GM21717 (cell line): Measurements from ENCODE around the gene PTPRM.

Source experiments
- ATAC-seq: cut with Tn5 transposase; IDR thresholded peaks from one replicate; pipeline ENCODE4 v1.9.1; 2021; ENCODE audit warnings: mild to moderate bottlenecking, moderate library complexity; ENCODE audit not compliant: unreplicated experiment

Gene PTPRM

DNA sequence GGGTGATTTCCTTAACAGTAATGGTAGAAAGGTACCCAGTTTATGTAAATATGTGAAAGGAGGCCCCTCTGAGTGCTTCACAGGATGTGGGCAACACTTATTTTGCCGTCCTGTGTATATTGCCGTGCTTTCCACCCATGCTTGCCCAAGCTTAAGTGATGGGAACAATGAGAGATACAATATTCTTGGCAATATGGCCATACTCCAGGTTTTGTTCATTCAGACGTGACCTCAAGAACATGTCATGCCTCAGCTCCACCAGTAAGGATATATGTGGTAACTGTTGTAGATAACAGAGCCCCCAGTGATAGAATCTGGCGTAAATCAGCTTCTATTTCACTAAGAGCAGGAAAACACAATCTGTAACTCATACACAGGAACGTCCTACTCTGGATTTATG, 318.7 kb downstream of the PTPRM start:
- ATAC-seq: no peak

DNA sequence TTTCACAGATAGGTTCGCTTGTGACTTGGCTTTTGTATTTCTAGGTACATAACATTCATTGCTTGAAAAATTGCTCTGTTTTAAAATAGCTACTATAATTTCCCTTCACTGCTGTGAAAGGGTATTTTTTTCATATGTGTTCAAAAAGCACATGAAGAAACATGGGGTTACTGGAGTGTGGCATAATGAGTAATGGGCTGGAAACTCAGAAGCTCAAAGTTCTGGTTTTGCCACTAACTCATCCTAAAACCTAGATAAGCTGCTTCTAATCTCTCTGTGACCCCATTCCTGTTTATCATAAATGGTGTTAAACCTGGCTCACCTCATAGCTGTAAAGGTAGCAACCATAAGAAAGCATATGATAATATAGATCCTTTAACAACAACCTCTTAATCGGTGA, 319.3 kb downstream of the PTPRM start:
- no peak for ATAC-seq

DNA sequence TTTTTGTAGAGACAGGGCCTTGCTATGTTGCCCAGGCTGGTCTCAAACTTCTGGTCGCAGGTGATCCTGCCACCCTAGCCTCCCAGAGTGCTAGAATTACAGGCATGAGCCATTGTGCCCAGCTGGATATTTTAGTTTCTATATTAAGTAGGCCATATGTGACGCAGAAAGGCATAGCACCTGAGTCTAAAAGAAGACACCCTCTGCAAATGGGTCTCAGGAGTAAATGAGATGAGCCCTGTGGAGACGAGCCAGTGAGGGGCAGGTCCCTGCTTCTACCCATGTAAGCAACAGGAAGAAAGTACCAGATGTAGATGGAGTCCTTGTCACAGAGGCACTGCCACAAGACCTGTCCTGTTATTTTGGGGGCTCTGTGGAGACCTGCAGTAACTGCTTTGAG, 322.4 kb downstream of the PTPRM start:
- no peak for ATAC-seq

DNA sequence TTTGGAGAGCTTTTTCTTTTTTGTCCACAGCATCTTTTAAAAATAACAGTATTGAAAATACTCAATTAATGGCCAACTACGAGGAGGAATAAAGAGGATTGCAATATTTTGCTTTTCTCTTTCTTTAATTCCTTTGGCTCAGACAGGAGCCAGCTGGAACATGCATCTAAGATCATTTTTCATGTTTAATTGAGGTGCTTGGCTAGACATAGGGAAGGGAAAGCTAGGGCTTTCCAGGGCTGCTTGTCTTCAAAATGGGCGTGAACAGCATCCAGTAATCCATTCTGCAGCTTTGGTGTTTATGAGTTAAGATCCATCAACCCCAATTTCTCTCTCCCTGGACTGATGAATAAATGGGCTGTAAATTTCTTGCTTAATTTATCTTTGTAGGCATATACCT, 323.0 kb downstream of the PTPRM start:
- ATAC-seq: no peak

DNA sequence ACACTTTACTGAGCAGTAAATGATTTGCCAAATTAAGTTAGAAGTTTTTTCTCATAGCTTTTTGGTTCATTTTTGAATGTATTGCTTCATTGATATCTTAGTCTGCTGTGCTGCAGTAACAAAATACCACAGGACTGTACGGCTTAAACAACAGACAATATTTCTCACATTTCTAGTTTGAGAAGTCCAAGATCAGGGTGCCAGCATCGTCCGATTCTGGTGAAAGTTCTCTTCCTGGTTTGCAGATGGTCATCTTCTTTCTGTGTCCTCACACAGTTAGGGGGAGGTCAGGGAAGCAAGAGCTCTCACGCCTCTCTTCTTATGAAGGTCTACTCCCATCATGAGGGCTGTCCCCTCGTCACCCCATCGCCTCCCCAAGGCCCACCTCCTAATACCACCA, 325.4 kb downstream of the PTPRM start:
- no peak for ATAC-seq

DNA sequence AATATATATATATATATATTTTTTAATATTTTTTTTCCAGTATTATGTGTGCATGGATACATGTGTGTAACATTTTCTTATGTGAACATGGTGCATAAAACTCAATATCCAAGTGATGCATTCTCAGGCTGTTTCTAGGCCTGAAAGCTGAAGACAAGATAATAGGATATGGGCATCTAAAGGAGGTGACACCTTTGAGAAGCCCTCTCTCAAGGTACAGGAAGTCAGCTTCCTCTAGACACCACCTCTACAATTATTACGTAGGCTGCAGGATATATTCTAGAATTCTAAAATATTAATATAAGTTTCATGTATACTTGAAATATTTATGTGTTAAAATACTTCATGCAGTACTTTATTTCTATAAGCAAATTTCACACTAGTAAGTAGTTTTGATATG, 327.5 kb downstream of the PTPRM start:
- ATAC-seq: no peak

DNA sequence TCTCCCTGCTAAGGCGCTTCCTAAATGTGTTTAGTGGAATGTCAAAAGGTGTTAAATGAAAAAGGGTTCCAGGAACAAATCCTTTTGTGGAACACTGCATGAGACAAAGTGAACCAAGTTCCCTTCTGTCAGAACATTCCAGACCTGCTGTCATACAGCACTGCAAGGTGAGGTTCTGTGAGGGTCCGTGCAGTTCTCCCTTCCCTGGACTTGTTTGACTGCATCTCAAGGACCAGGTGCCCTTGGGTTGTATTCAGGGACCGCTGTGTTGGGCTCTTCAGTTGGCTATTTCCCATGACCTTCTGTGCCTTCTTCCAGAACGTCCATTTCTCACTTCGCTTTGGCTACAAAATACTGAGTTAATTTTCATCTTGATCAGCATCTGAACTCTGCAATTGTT, 328.2 kb downstream of the PTPRM start:
- ATAC-seq: no peak

DNA sequence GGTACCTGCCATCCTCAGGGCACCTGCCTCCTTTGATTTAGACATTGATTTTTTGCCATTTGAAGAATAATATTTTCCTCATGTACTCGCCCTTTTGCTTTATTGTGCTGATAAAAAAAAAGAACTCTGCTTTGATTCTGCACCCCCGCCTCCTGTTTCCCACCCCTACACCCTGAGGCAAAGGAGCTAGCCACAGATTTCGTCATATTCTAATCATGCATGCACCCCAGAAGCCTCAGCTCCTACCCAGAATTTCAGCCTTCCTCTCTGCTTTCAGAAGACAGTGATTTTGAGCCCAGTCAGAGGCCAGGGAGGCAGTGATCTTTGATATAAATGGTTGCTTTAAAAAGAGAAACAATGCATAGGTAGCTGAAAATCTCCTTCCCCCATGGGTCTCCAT, 329.0 kb downstream of the PTPRM start:
- no peak for ATAC-seq

DNA sequence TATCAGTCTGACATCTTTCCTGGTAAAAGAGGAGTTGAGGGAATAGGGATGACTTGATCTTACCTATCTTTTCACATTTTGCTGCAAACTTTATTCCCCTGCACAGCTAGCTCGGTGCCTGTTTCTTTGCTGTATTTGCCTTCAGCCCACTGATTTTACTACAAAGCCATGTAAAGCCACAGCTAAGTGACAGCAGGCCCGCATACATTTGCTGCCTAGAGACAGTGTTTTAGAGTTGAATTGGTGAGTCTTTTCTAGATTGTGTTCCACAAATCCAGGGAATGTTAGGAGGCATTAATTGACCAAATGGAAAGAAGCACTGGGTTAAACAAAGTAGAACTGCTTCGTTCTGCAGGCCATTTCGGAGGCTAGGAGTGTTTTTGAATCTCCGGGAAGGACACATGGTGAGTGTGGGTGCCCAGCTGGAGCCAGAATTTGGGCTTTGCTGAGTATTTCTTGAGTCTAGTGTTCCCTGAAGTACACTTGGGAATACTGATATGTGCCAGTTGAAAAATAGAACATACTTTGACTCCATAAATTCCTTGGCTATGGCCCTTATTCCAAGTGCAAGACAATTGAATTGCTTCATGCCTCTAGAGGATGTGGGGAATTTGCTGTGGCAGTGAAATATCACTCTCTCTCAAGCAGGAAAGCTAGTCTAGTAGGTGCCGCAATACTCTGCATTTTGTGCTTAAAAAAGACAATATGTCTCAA, 329.8 kb downstream of the PTPRM start:
- ATAC-seq: no peak

DNA sequence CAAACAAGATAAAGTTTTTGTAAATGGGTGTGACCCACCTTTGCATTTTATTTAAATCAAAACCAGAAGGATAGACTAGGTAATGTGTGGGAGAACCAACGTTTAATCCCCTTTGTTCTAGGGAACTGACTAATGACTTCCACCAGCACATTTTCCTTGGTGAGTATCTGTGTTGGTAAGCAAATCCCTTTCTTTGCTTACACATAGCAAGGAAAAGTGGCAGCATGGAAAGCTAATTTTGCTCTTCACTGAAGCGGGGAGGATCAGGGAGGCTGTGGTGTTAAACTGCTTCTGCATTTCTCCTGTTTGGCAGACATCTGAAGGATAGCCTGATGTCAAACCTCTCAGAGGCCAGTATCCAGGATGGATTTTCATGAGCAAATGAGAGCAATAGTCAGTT, 331.1 kb downstream of the PTPRM start:
- ATAC-seq: no peak

DNA sequence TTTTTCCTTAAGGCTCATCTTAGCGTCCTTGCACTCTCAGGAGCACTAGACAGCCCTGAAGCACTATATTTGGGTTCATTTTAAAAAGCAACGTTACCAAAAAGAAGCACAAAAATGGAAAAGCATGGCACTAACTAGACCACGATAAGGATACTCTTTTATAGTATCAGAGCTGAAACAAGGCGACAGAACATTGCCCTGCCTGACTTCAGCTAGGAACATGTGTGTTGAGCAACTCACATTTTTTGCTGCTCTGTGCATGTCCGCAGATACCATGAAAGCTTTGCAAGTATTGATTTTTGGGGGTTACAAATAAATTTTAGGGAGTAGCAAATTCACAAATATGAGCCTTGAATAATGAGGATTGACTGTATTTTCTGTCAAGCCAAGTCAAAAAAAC, 332.0 kb downstream of the PTPRM start:
- no peak for ATAC-seq

DNA sequence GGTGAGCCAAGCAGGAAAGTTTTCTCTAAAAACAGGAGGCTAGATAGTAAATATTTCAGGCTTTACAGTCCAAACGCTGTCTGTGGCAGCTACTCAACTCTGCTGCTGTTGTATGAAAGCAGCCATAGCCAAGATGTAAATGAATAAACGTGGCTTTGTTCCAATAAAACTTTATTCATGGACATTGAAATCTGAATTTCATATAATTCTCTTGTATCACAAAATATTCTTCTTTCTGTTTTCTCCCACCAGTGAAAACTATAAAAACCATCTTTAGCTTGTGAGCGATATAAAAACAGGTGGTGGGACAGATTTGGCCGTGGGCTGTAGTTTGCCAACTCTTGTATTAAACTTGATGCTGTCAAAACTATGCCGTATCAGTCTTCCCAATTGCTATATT, 333.0 kb downstream of the PTPRM start:
- ATAC-seq: no peak

DNA sequence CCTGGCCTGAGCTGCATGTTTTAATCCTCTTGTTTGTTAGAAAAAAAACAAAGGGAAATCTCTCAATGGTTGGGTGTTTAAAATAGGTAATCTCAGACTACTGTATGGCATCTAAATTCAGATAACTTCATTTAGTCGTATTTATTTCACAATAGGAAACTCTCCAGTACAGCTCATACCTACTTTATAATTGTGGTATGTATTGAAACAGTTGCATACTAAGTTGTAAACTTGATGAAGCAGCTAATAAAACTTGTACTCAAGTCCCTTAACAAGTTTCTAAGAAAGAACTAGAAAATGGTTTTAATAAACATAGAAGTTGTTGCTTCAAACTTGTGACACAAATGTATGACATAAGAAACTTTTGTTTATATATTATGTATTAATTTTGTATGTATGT, 334.5 kb downstream of the PTPRM start:
- ATAC-seq: no peak

DNA sequence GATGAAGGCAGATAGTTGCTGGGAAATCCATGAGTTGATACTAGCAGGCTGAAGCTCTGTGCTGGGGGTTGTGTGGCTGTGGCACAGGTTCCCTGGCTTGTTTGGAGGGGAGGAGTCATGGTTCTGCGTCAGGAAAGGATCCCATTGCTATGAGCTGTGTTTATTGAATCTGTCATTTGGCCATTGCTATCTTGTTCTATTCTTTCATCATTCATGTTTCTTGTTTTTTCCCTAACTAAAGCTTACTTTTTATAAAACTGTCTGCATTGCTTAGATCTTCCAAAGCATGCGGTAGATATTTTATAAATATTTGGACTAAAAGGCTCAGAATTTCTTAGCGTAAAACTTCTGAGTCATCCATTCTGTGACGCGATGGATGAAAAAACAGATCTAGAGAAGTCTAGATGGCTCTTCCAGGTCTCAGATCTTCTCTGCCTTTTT, 335.3 kb downstream of the PTPRM start:
- ATAC-seq: no peak

DNA sequence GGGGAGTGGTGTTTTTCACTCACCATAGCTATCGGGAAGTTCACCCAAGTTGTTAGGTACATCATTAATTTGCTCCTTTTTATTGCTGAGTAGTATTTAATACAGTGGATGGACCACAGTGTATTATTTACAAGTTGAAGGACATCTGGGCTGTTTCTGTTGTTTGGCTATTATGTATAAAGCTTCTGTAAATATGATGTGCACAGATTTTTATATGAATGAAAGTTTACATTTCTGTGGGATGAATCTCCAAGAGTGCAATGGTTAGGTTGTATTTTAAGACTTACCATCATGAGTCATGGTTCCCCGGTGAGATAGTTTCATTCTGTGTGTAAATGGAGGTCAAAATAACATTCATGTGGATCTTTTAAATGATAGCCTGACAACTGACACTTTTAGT, 337.4 kb downstream of the PTPRM start:
- no peak for ATAC-seq

DNA sequence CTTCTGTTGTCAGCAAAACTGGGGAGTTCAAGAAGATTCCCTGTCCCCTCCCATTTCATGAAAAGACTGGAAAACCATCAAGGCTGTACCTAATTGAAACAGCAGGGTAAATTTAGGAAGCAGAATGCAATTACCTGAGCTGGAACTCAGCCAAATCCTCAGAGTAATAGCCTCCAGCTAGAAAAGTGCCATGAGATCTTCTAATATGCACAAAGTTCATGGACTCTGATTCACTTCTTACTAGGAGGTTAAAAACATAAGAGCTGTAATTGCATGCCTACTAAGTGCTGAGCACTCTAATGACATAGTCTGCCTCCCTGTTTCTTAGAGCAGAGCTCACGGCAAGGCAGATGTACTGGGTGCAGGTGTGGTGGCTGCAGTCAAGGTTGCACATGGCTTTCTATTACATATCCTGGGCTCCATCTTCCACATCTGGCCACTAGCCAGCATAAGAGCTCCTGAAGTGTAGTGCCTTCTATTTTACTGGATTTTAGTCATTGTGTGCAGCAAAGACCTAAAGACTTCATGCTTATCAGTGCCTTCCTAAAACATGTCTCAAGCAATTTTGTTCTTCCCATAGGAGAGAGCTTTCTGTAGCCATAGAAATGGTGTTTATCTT, 341.7 kb downstream of the PTPRM start:
- no peak for ATAC-seq

DNA sequence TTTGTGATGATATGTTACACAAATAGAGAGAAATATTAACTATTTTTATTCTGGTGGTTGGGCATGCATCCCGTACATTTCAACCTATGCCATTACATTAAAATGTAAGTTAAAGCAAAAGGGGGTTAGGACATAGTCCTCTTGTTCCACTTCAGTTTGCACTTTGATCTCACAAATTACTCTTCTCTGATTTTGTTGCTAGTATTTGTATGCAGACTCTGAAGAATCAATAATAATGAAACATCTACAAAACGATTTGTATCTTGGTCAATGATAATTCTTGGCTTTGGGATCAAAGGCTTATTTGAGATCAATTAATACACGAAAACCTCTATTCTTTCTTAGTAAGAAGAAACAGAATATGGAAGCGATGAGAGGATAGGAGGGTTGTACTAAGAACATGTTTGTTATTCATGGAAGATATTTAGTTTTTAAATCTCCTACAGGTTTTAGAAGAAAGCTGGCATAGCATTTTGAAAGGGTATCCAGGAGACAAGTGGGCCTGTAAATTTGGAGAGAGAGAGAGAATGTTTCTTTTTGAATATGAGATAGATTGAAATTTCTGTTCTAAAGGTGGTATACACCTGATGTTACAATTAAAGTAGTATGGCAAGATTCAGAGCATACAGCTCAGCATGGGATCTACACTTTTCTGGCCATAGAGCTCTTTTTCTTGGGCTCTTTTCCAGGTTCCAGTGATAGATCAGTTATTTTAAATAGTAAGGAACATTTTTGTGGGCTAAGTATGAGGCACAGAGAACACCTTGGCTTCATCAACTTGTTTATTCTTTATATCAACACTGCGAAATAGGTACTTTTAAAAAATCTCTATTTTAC, 347.9 kb downstream of the PTPRM start:
- no peak for ATAC-seq

DNA sequence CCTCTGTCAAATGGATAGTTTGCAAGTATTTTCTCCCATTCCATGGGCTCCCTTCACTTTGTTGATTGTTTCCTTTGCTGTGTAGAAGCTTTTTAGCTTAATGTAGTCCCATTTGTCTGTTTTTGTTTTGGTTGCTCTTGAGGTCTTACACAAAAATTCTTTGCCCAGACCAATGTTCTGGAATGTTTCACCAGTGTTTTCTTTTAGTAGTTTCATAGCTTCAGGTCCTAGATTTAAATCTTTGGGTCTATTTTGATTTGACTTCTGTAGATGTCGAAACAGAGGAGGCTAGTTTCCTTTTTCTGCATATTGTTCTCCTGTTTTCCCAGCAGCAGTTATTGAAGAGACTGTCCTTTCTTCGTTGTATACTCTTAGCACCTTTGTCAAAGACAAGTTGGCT, 351.6 kb downstream of the PTPRM start:
- ATAC-seq: no peak

DNA sequence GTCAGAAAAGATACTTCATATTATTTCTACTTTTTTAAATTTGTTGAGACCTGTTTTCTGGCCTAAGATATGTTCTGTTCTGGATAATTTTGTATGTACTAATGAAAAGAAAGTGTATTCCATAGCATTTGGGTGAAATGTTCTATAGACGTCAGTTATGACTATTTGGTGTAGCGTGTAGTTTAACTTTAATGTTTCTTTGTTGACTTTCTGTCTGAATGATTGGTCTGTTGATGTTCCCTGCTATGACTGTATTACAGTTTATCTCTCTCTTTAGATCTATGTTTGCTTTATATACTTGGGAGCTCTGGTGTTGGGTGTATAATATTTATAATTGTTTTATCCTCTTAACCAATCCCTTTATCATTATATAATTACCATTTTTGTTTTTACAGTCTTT, 352.4 kb downstream of the PTPRM start:
- ATAC-seq: no peak

DNA sequence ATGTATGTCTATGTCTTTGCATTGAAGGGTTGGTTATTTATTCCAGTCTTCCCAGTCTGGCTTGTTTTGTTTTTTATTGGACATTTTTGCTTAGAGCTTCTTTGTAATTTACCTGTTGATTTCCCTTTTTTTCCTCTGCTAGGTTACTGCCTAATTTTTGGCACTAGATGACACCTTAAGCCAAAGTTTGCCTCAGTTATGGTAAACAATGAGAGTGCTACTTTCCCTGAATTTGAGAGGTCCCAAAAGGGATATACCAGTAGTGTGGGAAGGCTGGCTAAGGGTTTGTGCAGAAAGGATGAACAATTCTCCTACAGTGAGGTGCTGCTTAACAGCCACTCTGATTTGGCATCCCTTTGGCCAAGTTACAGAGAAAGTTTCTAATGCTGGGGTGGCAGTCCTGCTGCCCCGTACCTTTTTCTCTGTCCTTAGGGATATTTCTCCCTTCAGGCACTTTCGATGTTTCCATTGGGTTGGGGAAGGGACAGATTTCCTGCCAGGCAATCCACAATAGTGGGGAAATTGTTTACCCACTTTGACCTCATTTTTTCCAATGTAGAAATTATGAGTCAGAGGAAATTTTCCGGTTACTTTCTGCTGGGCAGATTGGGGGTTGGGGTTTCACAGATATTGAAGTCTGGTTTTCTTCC, 354.9 kb downstream of the PTPRM start:
- no peak for ATAC-seq

DNA sequence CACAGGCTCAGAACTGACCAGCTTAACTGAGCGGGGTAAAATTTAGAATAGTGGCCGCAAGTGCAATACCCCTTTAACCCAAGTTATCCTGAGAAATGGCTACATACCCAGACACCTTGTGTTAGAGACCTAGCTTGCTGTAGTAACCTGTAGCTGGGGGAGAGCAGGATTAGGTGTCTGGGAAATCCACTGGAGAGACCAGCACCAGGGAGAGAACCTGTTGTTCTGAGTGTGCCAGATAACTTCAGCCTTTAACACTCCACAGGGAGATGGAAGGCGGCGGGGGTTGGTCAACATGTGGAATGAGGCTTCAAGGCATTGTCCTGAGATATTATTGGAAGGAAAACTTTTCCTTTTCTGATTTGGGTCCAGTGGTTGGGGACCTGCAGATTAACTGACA, 356.0 kb downstream of the PTPRM start:
- ATAC-seq: no peak

DNA sequence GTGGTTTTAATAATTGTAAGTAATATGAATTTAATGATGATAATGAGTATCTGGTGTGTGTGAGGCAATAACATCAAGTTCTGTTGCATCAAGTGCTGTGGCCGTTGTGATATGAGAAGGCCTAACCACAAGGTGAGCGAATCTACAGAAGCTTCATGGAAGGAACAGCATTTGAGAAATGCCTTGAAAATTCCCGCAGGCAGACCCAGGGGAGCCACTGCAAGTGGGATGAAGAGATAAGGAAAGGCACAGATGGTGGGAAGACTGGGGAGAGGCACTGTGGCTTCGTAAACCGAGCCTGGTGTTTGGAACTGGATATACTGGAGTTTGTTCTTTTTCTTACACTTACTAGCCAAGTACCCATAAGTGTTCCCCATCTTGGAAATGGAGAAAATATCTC, 357.5 kb downstream of the PTPRM start:
- no peak for ATAC-seq
